CD4-positive, alpha-beta T cell treated with Interleukin-17A for 1 hour (primary cell): ENCODE measurements around the gene ATP6V0A4.
A peak's percentile ranks its signal among the peaks of the same experiment; 100 is the strongest.
"Not testable (repeated sequence)": the region's sequence is repeated elsewhere in the genome, so short reads cannot be mapped to it uniquely, and the experiment has no call there.

Experiments
- DNase-seq: peaks from one replicate; pipeline ENCODE4 v3.0.0-alpha.2; 2020

Gene ATP6V0A4

GRCh38 chr7:138801256-138801655, 3.3 kb upstream of the ATP6V0A4 start:
- DNase-seq = no peak

- no peak for DNase-seq
Measured at GRCh38 chr7:138799336-138800000, 1.5 kb upstream of the ATP6V0A4 start.

DNA sequence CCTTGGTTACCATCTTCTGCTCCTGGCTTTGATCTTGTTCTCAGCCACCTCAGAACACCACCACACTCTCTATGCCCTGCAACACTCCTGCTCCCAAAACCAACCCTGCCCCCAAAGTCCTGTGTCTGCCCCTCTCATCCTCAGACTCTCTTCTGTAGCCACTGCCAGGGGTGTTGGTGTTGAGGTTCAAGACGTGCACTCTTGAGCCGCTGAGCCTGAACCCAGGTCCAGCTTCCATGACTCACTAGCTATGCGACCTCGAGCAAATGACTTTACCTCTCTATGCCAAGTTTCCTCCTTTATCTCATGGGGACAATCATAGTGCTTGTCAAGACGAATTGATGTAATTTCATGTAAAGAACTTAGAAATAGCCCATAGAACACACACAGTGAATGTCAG, 840 bp upstream of the ATP6V0A4 start:
- no peak for DNase-seq

DNA sequence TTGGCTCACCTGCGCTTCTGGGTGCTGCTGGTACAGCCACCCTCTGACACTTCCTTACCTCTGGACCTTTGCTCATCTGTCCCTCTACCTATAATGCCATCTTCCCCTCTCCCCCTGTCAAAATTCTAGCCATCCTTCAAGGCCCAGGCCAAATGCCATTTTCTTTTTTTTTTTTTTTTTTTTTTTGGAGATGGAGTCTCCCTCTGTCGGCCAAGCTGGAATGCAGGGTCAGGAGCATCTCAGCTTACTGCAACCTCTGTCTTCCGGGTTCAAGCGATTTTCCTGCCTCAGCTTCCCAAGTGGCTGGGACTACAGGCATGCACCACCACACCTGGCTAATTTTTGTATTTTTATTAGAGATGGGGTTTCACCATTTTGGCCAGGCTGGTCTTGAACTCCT, 950 bp downstream of the ATP6V0A4 start:
- not testable (repeated sequence) for DNase-seq

DNA sequence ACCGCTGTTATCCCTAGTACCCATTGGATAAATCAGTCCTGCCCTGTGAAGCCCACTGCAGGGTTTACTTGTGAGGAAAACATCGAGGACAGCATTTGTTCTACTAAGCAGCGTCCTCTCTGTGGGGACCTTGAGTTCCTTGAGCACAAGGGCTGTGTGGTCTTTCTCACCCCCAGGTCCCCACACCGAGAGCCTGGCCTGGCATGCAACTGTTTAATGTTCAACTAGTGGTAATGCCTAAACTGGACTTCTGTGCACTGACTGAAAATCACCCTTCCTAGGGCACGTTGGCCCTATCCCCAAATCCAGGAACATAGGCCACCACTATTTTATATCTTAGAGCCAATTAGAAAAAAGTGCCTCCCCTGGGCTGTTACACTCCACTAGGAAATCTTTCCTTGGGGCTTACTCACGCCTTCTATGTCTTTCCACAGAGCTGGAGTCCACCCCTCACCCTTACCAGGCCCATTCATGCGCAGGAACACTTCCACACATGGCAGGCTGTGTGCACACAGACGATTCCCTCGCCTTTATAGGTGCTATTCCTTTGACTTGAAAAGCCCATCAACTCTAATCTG, 1.9 kb downstream of the ATP6V0A4 start:
- DNase-seq = no peak

- DNase-seq = no peak
Measured at GRCh38 chr7:138785587-138786437, 12.2 kb downstream of the ATP6V0A4 start.

GRCh38 chr7:138784692-138785091, 13.3 kb downstream of the ATP6V0A4 start:
- DNase-seq = no peak

DNA sequence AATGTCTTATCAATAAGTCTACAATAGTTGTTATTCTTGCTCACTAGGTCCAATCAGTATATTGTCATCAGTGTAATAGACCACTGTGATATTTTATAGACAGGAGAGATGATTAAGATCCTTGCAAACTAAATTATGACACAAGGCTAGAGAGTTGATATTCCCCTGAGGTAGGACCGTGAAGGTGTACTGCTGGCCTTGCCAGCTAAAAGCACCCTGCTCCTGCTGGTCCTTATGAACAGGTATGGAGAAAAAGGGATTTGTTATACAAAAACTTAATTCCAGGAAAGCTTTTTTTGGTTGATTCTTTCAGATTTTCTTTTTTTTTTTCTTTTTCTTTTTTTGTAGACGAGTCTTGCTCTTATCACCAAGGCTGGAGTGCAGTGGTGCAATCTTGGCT, 17.0 kb downstream of the ATP6V0A4 start:
- no peak for DNase-seq

DNA sequence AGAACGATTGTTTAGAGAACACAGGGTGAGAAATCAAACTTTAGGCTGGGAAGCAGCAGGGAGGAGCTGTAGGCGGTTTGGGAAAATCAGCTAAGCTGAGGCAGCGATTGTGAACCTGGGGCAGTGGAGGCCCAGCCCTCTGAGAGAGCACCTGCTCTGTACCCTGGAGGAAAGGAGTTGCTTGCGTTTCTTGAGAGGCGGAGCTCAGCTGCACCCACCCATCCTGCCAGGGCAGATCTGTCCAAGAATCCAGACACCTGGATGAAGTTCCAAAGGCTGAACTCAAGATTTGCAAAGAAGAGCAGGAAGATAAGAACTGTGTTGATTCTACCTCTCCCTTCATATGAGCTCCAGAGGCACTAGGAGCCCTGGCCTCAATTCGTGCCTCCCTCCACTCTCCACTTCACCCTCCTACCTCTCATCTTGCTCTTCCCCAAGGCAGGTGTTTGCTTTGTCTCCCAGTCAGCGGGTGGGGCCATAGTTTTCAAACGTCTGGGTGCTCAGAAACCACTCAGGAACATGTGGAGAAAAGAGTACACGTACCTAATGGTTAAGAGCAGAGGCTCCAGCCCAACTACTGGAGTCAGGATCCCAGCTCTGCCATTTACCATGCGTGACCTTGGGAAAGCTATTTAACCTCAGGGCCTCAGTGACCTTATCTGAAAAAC, 21.7 kb downstream of the ATP6V0A4 start:
- DNase-seq = no peak

DNA sequence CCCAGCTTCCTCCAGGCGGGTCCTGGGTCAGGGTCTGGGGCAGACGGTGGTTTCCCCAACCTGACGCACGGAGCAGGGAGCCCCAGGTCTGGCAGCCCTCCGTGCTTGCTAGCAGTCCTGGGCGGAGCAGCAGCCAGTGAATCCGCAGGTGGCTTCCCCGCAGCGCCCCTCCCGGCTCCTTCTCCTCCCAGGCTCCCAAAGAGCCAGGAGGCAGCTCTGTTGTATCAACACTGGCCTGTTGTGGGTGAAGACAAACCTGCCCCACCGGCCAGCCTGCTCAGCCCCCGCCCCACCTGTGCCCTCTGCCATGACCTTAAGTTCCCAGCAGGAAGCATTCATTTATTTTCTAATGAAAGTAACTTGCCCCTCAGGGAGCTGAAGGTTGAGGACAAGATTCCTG, 24.2 kb downstream of the ATP6V0A4 start:
- no peak for DNase-seq

GRCh38 chr7:138773176-138773575, 24.8 kb downstream of the ATP6V0A4 start:
- DNase-seq = no peak

DNA sequence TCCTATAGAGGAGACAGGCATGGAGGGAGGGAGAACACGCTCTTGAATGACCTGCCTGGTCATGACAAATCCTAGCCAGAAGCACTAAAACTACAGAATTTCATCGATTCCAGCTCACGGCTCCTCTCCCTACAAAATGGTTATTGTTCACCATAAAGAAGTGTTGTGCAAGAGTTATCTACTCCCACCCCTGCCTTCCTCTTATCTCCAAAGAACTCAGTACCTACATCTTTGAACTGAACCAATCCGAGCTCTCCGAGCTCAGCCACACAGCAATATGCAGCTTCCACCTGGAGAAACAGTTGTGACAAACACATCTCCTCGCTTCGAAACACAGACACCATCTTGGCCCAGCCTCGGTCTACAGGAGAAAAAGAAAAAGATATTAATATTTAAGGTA, 27.1 kb downstream of the ATP6V0A4 start:
- no peak for DNase-seq

DNA sequence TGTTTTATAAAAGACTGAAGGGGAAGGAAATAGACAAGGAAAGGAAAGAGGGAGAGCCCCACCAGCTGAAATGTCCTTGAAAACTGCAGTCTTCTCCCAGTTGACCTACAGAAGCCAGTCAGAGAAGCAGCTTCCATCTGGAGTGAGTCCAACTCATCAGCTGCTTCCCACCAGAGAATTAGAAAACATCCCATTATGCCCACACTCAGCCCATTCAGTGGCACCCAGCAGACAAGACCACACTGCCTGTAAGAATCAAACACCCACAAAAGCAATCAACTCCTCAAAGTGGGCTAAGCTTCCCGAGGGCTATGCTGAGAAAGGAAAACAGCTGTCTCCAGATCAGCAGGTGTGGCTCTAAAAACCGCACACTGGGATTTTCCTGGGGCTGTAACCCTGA, 29.8 kb downstream of the ATP6V0A4 start:
- DNase-seq = no peak

- DNase-seq = no peak
Measured at GRCh38 chr7:138756591-138757242, 41.3 kb downstream of the ATP6V0A4 start.

DNA sequence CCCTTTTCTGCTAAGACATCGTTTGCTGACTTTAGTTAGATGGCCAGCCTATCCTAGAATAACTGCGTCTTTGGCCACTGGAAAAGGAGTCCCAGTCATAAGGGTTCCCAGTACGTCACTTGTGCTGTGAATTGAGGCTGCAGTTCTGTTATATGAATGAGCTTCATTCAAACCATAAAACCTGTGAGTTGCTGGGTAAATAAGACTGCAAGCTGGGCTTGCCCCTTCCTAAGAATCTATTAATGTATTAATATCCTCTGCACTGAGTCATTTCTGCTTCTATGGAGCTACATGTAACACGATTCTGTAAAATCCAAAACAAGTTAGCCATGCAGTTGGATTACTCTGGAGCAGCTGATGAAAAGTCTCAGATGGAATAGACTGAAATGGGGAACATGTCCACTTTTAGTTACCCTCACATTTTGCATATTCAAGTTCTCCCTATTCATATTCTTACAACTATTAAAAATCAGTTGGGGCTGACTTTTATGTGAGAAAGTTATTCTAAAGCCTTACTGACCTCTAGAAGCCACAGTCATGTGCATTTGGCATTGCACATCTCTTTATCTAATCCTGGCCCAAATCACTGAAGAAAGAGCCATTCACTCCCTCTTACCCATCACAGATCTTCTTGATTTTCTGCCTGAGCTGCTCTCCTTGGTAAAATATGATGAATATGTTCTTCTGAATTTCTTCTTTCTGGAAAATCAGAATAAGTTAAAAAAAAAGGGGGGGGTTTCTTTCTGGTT, 42.0 kb downstream of the ATP6V0A4 start:
- DNase-seq = no peak

- no peak for DNase-seq
Measured at GRCh38 chr7:138755331-138755747, 42.7 kb downstream of the ATP6V0A4 start.

DNA sequence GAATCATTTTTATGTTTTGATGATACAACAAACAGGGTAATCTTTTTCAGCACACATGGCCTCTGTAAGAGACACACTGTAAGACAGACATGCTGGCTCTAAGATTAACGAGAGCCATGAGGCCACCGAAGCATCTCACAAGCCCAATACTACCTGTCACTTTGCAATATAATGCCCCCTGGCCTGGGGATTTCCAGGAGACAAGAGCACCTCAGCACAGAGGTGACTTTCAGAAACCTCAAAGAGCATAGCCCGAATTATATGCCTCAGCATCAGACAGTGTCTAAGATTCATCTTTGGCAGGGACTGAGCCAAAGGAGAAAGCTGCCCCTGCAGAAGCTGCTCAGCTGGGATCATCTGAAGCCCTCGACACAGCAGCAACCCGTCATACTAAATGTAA, 44.4 kb downstream of the ATP6V0A4 start:
- DNase-seq = peak; percentile 56

- peak; percentile 4 for DNase-seq
Measured at GRCh38 chr7:138753150-138753518, 44.9 kb downstream of the ATP6V0A4 start.

GRCh38 chr7:138752518-138753149, 45.4 kb downstream of the ATP6V0A4 start:
- DNase-seq = peak; percentile 96

DNA sequence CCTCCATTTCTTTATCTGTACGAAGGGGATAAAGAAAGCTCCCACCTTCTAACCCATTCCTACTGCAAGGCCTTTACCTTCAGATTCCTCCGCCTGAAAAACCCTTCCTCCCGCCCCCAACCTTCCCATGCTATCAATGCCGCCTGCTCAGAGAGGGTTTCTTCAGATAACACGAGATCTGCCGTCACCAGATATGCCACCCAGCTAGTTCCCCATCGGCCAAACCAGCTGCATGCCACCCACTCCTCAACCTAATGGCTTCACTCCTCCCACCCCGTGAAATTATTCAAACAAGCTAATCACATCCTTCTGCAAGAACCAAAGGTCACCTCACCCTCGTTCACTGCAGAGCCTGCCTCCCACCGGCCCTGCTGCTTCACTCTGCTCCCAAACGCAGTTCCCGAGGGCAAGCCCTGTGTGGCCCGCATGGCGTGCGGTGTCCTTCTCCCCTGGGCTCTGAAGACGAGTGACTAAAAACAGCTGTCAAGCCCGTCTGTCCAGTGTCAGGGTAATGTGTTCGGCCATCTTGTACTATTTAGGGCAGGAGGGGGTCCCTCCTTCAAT, 47.0 kb downstream of the ATP6V0A4 start:
- no peak for DNase-seq

- DNase-seq = no peak
Measured at GRCh38 chr7:138750473-138750872, 47.5 kb downstream of the ATP6V0A4 start.
